Thoracic aorta (tissue), 2 donors: ENCODE measurements around the gene FOXP2. TPM values are rescaled to one million over a fixed set of nuclear protein-coding genes. Genes with fewer than 3 reads are reported as not detected.

Experiments used
- ATAC-seq: fragments of 150-250 bp; one replicate; pipeline ENCODE4 v1.8.0; 2017; ENCODE audit warnings: low read depth; ENCODE audit not compliant: insufficient number of reproducible peaks, low FRiP score
- DNase-seq: peaks from one replicate; pipeline ENCODE4 v3.0.0-alpha.2; 2020; ENCODE audit warnings: low spot score
- H3K27ac ChIP-seq, 2 donors: fragments of 200-600 bp; sonication (generic); 1 replicate in 1 of 2; 2 replicates in 1 of 2; pipeline ENCODE4 v1.5.1; 2016; ENCODE audit warnings: mild to moderate bottlenecking in 2 of 2, moderate library complexity in 2 of 2
- H3K27me3 ChIP-seq: fragments of 200-600 bp; sonication (generic); replicated peaks from 2 replicates; pipeline ENCODE4 v1.6.0; 2016; ENCODE audit warnings: mild to moderate bottlenecking; ENCODE audit not compliant: insufficient read depth
- H3K36me3 ChIP-seq: fragments of 200-600 bp; sonication (generic); one replicate; pipeline ENCODE4 v1.5.1; 2016
- H3K4me1 ChIP-seq, 2 donors: fragments of 200-600 bp; sonication (generic); 1 replicate in 1 of 2; 2 replicates in 1 of 2; pipeline versions ENCODE4 v1.5.1 to v1.6.0; 2016; ENCODE audit warnings: low read depth in 2 of 2, mild to moderate bottlenecking in 1 of 2; ENCODE audit not compliant: control insufficient read depth in 1 of 2
- H3K4me3 ChIP-seq: fragments of 200-600 bp; sonication (generic); 2 replicates; pipeline ENCODE4 v1.5.1; 2016; ENCODE audit warnings: mild to moderate bottlenecking
- H3K9me3 ChIP-seq: fragments of 200-600 bp; sonication (generic); 2 replicates; pipeline ENCODE4 v1.5.1; 2016
- CTCF ChIP-seq: fragments of 200-600 bp; sonication (generic); IDR thresholded peaks from one replicate; pipeline ENCODE4 v1.5.1; 2019; ENCODE audit warnings: antibody characterized with exemption
- total RNA-seq, 2 donors: library from RNA; depleted of rRNA; stranded (reverse); fragments of >200 nt; gene quantifications; one replicate each; pipeline versions ENCODE4 v1.1.0 to v1.2.3, GENCODE V29; 2016

The FOXP2 gene
- total RNA-seq, 2 donors from 2014 or later: 16.7 to 17.6 TPM

- Histone ChIP-seq H3K27ac (no peak overlapping the region), H3K27me3 (no peaks in the 10 kb centered on the region), H3K4me3 (no peak overlapping the region), H3K4me1 (peaks cover 3 to 17% of the 10 kb centered on the region in 2 donors), H3K9me3 (no peaks in the 10 kb centered on the region), H3K36me3 (no peaks in the 10 kb centered on the region)
- ATAC-seq (no peak), DNase-seq (no peak)
- TF ChIP-seq CTCF: no peak
Measured at GRCh38 chr7:114522081-114522480, 107.5 kb downstream of the FOXP2 start.

GRCh38 chr7:114527589-114527988, 113.0 kb downstream of the FOXP2 start:
- ATAC-seq: no peak
- Histone ChIP-seq H3K27ac (no peak overlapping the region), H3K27me3 (no peaks in the 10 kb centered on the region), H3K4me3 (no peak overlapping the region), H3K4me1 (peaks cover 9 to 29% of the 10 kb centered on the region in 2 donors), H3K36me3 (no peaks in the 10 kb centered on the region), H3K9me3 (no peaks in the 10 kb centered on the region)
- no peak for DNase-seq
- TF ChIP-seq CTCF: no peak

GRCh38 chr7:114530057-114530611, 115.5 kb downstream of the FOXP2 start:
- H3K4me3 ChIP-seq: no peak overlapping the region
- H3K36me3 ChIP-seq: no peaks in the 10 kb centered on the region
- DNase-seq: no peak
- no peaks in the 10 kb centered on the region for H3K27me3 ChIP-seq
- no peak overlapping the region for H3K27ac ChIP-seq
- no peak for TF ChIP-seq CTCF
- peaks cover 12 to 32% of the 10 kb centered on the region in 2 donors for H3K4me1 ChIP-seq
- H3K9me3 ChIP-seq: no peaks in the 10 kb centered on the region
- ATAC-seq: no peak

GRCh38 chr7:114531326-114531725, 116.7 kb downstream of the FOXP2 start:
- ATAC-seq (no peak), DNase-seq (no peak)
- H3K36me3 ChIP-seq: no peaks in the 10 kb centered on the region
- H3K9me3 ChIP-seq: no peaks in the 10 kb centered on the region
- H3K4me1 ChIP-seq: peaks cover 15 to 38% of the 10 kb centered on the region in 2 donors
- no peak overlapping the region for H3K27ac ChIP-seq
- H3K27me3 ChIP-seq: no peaks in the 10 kb centered on the region
- TF ChIP-seq CTCF: no peak
- H3K4me3 ChIP-seq: no peak overlapping the region

GRCh38 chr7:114533131-114533530, 118.5 kb downstream of the FOXP2 start:
- peaks cover 15 to 38% of the 10 kb centered on the region in 2 donors for H3K4me1 ChIP-seq
- TF ChIP-seq CTCF: no peak
- ATAC-seq: no peak
- H3K36me3 ChIP-seq: no peaks in the 10 kb centered on the region
- no peak for DNase-seq
- no peaks in the 10 kb centered on the region for H3K9me3 ChIP-seq
- H3K27ac ChIP-seq: no peak overlapping the region
- H3K27me3 ChIP-seq: no peaks in the 10 kb centered on the region
- no peak overlapping the region for H3K4me3 ChIP-seq
